IMR-90 (cell line): Measurements from ENCODE around the gene SPAG7. TPM values are rescaled to one million over a fixed set of nuclear protein-coding genes. Genes with fewer than 3 reads are reported as not detected.
A peak's percentile ranks its signal among the peaks of the same experiment; 100 is the strongest.

Source experiments
- ATAC-seq: fragments of 200-7000 bp; cut with Tn5 transposase; 2 replicates; pipeline ENCODE4 v1.9.1; 2020; ENCODE audit warnings: low read depth, mild to moderate bottlenecking, moderate library complexity
- BruUV-seq: library from RNA; stranded (reverse); fragments of 400-500 nt; replicated peaks from 2 replicates; lab custom pipeline; 2021; lab: Mats Ljungman, UMichigan
- CTCF ChIA-PET: fragments of 300-600 bp; formaldehyde crosslinking; extraction: SDS; loops from one replicate; lab custom pipeline; 2021; ENCODE audit warnings: antibody characterized with exemption; lab: Yijun Ruan, JAX
- POLR2A ChIA-PET: fragments of 300-600 bp; sonication (Branson Sonifier 250); formaldehyde crosslinking; loops from one replicate; lab custom pipeline; 2022; ENCODE audit warnings: antibody characterized with exemption; ENCODE audit not compliant: unreplicated experiment; lab: Charles Lee
- DNase-seq: peaks from one replicate; pipeline ENCODE4 v3.0.0; 2013
- H2AFZ ChIP-seq: replicated peaks from 2 replicates; pipeline ENCODE3; 2013; ENCODE audit warnings: low read length, mild to moderate bottlenecking; ENCODE audit not compliant: poor library complexity
- H2AK5ac ChIP-seq: 2 replicates; pipeline ENCODE4 v1.6.1; 2013; ENCODE audit warnings: low read depth, low read length, inconsistent platforms
- H2AK9ac ChIP-seq: replicated peaks from 2 replicates; pipeline ENCODE3; 2013; ENCODE audit warnings: mild to moderate bottlenecking, low read depth, low read length, moderate library complexity; ENCODE audit not compliant: poor library complexity
- H2BK120ac ChIP-seq: 2 replicates; pipeline ENCODE4 v1.6.1; 2013; ENCODE audit warnings: low read depth, low read length, inconsistent platforms
- H2BK15ac ChIP-seq: 3 replicates; pipeline ENCODE4 v1.6.1; 2013; ENCODE audit warnings: low read depth, low read length, inconsistent platforms
- H2BK20ac ChIP-seq: 2 replicates; pipeline ENCODE4 v1.6.1; 2013; ENCODE audit warnings: low read depth, mild to moderate bottlenecking, inconsistent platforms, low read length, moderate library complexity
- H2BK5ac ChIP-seq: 2 replicates; pipeline ENCODE4 v1.6.1; 2013; ENCODE audit warnings: mild to moderate bottlenecking, low read depth, low read length, inconsistent platforms; ENCODE audit not compliant: poor library complexity, severe bottlenecking
- H3K14ac ChIP-seq: replicated peaks from 2 replicates; pipeline ENCODE4 v1.6.1; 2013; ENCODE audit warnings: low read depth, low read length, inconsistent platforms
- H3K18ac ChIP-seq: 2 replicates; pipeline ENCODE4 v1.6.1; 2013; ENCODE audit warnings: low read depth, low read length, control low read depth
- H3K23ac ChIP-seq: 2 replicates; pipeline ENCODE4 v1.6.1; 2013; ENCODE audit warnings: low read depth, low read length, inconsistent platforms
- H3K27ac ChIP-seq: 2 replicates; pipeline ENCODE4 v1.5.1; 2013; ENCODE audit warnings: mild to moderate bottlenecking, control low read depth, low read length; ENCODE audit not compliant: insufficient read depth
- H3K27me3 ChIP-seq: 2 replicates; pipeline ENCODE4 v1.6.1; 2013; ENCODE audit warnings: low read length; ENCODE audit not compliant: control insufficient read depth, insufficient read depth
- H3K36me3 ChIP-seq: 2 replicates; pipeline ENCODE4 v1.6.1; 2013; ENCODE audit warnings: low read length, mixed read lengths; ENCODE audit not compliant: control insufficient read depth, insufficient read depth
- H3K4ac ChIP-seq: 2 replicates; pipeline ENCODE4 v1.6.1; 2013; ENCODE audit warnings: low read depth, low read length, inconsistent platforms
- H3K4me1 ChIP-seq: 2 replicates; pipeline ENCODE4 v1.6.1; 2013; ENCODE audit warnings: low read length, mixed read lengths; ENCODE audit not compliant: control insufficient read depth, insufficient read depth
- H3K4me2 ChIP-seq: 2 replicates; pipeline ENCODE4 v1.6.1; 2013; ENCODE audit warnings: low read depth, mild to moderate bottlenecking, control low read depth, low read length, moderate library complexity
- H3K4me3 ChIP-seq: 2 replicates; pipeline ENCODE4 v1.5.1; 2013; ENCODE audit warnings: low read depth, mild to moderate bottlenecking, control low read depth, low read length, moderate library complexity; ENCODE audit not compliant: insufficient read depth
- H3K56ac ChIP-seq: 2 replicates; pipeline ENCODE4 v1.6.1; 2013; ENCODE audit warnings: low read length, inconsistent platforms; ENCODE audit not compliant: insufficient read depth; ENCODE audit errors: extremely low read depth
- H3K79me1 ChIP-seq, 2 experiments: 2 replicates each; pipeline ENCODE4 v1.6.1; 2013; ENCODE audit warnings: low read length in 2 of 2, inconsistent platforms in 1 of 2, low read depth in 1 of 2
- H3K9ac ChIP-seq: 2 replicates; pipeline ENCODE4 v1.6.1; 2013; ENCODE audit warnings: low read depth, low read length, control low read depth
- H3K9me1 ChIP-seq: 2 replicates; pipeline ENCODE4 v1.6.1; 2013; ENCODE audit warnings: low read length, inconsistent platforms; ENCODE audit not compliant: insufficient read depth
- H3K9me3 ChIP-seq: 2 replicates; pipeline ENCODE4 v1.6.1; 2013; ENCODE audit warnings: low read length; ENCODE audit not compliant: control insufficient read depth, insufficient read depth
- H4K20me1 ChIP-seq: 2 replicates; pipeline ENCODE4 v1.6.1; 2013; ENCODE audit warnings: low read length, inconsistent platforms; ENCODE audit not compliant: insufficient read depth
- H4K5ac ChIP-seq: 2 replicates; pipeline ENCODE4 v1.6.1; 2013; ENCODE audit warnings: mild to moderate bottlenecking, low read depth, low read length, control low read depth
- H4K8ac ChIP-seq, 2 experiments: 2 replicates each; pipeline ENCODE4 v1.6.1; 2013; ENCODE audit warnings: low read depth in 2 of 2, low read length in 2 of 2, control low read depth in 1 of 2, inconsistent platforms in 1 of 2
- H4K91ac ChIP-seq: 2 replicates; pipeline ENCODE4 v1.6.1; 2013; ENCODE audit warnings: low read depth, low read length, inconsistent platforms; ENCODE audit not compliant: insufficient read depth
- BHLHE40 ChIP-seq: fragments of 150-350 bp; IDR thresholded peaks from 2 replicates; pipeline ENCODE4 v1.6.1; 2016; ENCODE audit warnings: mild to moderate bottlenecking, low read depth, low read length
- CEBPB ChIP-seq: IDR thresholded peaks from 2 replicates; pipeline ENCODE4 v1.6.1; 2012; ENCODE audit warnings: low read depth, low read length, improper control_type of control experiment
- CHD1 ChIP-seq: IDR thresholded peaks from 2 replicates; pipeline ENCODE4 v1.6.1; 2012; ENCODE audit warnings: low read depth, low read length, improper control_type of control experiment
- FOS ChIP-seq: fragments of 150-350 bp; IDR thresholded peaks from 2 replicates; pipeline ENCODE4 v1.6.1; 2016; ENCODE audit warnings: low read depth, low read length
- MAFK ChIP-seq: IDR thresholded peaks from 2 replicates; pipeline ENCODE4 v1.6.1; 2012; ENCODE audit warnings: low read depth, low read length, improper control_type of control experiment
- MAZ ChIP-seq: IDR thresholded peaks from 2 replicates; pipeline ENCODE4 v1.6.1; 2012; ENCODE audit warnings: low read depth, mild to moderate bottlenecking, low read length, improper control_type of control experiment, moderate library complexity, borderline replicate concordance
- MXI1 ChIP-seq: IDR thresholded peaks from 2 replicates; pipeline ENCODE4 v1.6.1; 2012; ENCODE audit warnings: low read depth, mild to moderate bottlenecking, low read length, moderate library complexity, borderline replicate concordance
- NFE2L2 ChIP-seq: fragments of 150-350 bp; IDR thresholded peaks from 2 replicates; pipeline ENCODE4 v1.6.1; 2016; ENCODE audit warnings: low read depth, mild to moderate bottlenecking, low read length
- POLR2A ChIP-seq: IDR thresholded peaks from 2 replicates; pipeline ENCODE4 v1.6.1; 2012; ENCODE audit warnings: mild to moderate bottlenecking, low read depth, low read length
- RAD21 ChIP-seq: IDR thresholded peaks from 2 replicates; pipeline ENCODE4 v1.6.1; 2012; ENCODE audit warnings: low read length, improper control_type of control experiment
- RCOR1 ChIP-seq: IDR thresholded peaks from 2 replicates; pipeline ENCODE4 v1.6.1; 2012; ENCODE audit warnings: mild to moderate bottlenecking, low read length, improper control_type of control experiment; ENCODE audit not compliant: insufficient replicate concordance
- SMC3 ChIP-seq: fragments of 150-350 bp; IDR thresholded peaks from 2 replicates; pipeline ENCODE4 v1.6.1; 2016; ENCODE audit warnings: low read depth, mild to moderate bottlenecking, antibody characterized with exemption, low read length, moderate library complexity
- WGBS, 2 experiments: methylation state at CpG; one replicate each; pipeline versions ENCODE4 v1.1.5 to v1.1.7; 2013; ENCODE audit warnings: missing lambda C conversion rate in 2 of 2; ENCODE audit not compliant: insufficient read length in 1 of 2; ENCODE audit errors: extremely low coverage in 2 of 2; 5-methylcytosine and 5-hydroxymethylcytosine counted together
- dilution Hi-C: fragments of 300-500 bp; cut with HindIII; formaldehyde crosslinking; loops from one replicate; pipeline ENCODE4 v1.14.3; 2018; ENCODE audit warnings: low sequenced_read_pairs; ENCODE audit not compliant: unreplicated experiment
- in situ Hi-C: fragments of 300-500 bp; cut with MboI; formaldehyde crosslinking; loops from 3 replicates; pipeline ENCODE4 v1.14.3; 2019; ENCODE audit warnings: low sequenced_read_pairs, inconsistent platforms, mixed read lengths
- intact Hi-C: fragments of 100-400 bp; cut with micrococcal nuclease; formaldehyde crosslinking; loops from 2 replicates; pipeline ENCODE4 v1.10.0; 2022
- polyA plus RNA-seq, 3 experiments: library from polyadenylated mRNA; depleted of rRNA; stranded (reverse); fragments of >200 nt; gene quantifications; 2 replicates each; pipeline ENCODE4 v1.2.3, GENCODE V29; 2012; ENCODE audit warnings: low replicate concordance in 1 of 3
- total RNA-seq: library from RNA; depleted of rRNA; stranded (reverse); fragments of >200 nt; gene quantifications from 2 replicates; pipeline ENCODE4 v1.2.3, GENCODE V29; 2012
- TF ChIP-seq, protein P1 (sequence below): conservative IDR thresholded peaks from 2 replicates; pipeline ENCODE4 v1.5.1; 2012; ENCODE audit warnings: mild to moderate bottlenecking, low read depth, low read length, improper control_type of control experiment
- TF ChIP-seq, protein P2 (sequence below): fragments of 150-350 bp; IDR thresholded peaks from 2 replicates; pipeline ENCODE4 v1.6.1; 2016; ENCODE audit warnings: low read depth, mild to moderate bottlenecking, low read length, moderate library complexity, borderline replicate concordance
- TF ChIP-seq, protein P3 (sequence below): fragments of 150-350 bp; IDR thresholded peaks from 2 replicates; pipeline ENCODE4 v1.6.1; 2017; ENCODE audit warnings: mild to moderate bottlenecking, antibody characterized with exemption, low read length, low read depth

Gene SPAG7
- total and polyA plus RNA-seq, 2 of the 4 experiments (the other 2 are of a cell fraction), result 50.2 to 108 TPM

DNA sequence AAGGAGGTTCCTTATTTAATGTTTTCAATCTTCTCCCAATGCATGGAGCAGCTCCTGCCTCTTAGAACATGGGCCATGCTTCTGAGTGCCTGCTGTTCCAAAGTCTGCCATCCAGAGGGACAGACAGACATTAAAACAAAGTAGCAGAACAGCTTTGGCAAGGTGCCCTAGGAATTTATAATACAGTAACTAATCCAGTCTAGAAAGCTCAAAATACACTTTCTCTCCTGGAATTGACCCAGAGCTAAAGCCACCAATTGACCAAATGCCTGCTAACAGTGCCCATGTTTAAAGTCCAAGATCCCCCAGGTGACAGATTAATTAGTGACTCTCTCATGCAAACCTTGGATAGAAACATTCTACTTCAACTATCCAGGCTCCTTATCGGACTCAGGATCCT, 53.6 kb downstream of the SPAG7 start:
- H3K79me1 ChIP-seq, result no peaks in the 10 kb centered on the region
- TF ChIP-seq CEBPB (no peak), FOS (no peak), MXI1 (no peak), RAD21 (no peak), CHD1 (no peak), POLR2A (no peak), RCOR1 (no peak), SMC3 (no peak), MAZ (no peak), MAFK (no peak), BHLHE40 (no peak), NFE2L2 (no peak)
- TF ChIP-seq, protein P1, sequence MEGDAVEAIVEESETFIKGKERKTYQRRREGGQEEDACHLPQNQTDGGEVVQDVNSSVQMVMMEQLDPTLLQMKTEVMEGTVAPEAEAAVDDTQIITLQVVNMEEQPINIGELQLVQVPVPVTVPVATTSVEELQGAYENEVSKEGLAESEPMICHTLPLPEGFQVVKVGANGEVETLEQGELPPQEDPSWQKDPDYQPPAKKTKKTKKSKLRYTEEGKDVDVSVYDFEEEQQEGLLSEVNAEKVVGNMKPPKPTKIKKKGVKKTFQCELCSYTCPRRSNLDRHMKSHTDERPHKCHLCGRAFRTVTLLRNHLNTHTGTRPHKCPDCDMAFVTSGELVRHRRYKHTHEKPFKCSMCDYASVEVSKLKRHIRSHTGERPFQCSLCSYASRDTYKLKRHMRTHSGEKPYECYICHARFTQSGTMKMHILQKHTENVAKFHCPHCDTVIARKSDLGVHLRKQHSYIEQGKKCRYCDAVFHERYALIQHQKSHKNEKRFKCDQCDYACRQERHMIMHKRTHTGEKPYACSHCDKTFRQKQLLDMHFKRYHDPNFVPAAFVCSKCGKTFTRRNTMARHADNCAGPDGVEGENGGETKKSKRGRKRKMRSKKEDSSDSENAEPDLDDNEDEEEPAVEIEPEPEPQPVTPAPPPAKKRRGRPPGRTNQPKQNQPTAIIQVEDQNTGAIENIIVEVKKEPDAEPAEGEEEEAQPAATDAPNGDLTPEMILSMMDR, result no peak
- TF ChIP-seq, protein P2, sequence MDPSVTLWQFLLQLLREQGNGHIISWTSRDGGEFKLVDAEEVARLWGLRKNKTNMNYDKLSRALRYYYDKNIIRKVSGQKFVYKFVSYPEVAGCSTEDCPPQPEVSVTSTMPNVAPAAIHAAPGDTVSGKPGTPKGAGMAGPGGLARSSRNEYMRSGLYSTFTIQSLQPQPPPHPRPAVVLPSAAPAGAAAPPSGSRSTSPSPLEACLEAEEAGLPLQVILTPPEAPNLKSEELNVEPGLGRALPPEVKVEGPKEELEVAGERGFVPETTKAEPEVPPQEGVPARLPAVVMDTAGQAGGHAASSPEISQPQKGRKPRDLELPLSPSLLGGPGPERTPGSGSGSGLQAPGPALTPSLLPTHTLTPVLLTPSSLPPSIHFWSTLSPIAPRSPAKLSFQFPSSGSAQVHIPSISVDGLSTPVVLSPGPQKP, result no peak
- TF ChIP-seq, protein P3, sequence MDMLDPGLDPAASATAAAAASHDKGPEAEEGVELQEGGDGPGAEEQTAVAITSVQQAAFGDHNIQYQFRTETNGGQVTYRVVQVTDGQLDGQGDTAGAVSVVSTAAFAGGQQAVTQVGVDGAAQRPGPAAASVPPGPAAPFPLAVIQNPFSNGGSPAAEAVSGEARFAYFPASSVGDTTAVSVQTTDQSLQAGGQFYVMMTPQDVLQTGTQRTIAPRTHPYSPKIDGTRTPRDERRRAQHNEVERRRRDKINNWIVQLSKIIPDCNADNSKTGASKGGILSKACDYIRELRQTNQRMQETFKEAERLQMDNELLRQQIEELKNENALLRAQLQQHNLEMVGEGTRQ, result no peak
- H3K18ac ChIP-seq, result no peak overlapping the region
- ChIA-PET POLR2A (interaction anchor here (0.6 kb wide), 1 partner anchor 21 kb away, joined by 14 read pairs; no protein-coding TSS in a partner anchor), CTCF (no interaction called here)
- dilution Hi-C loops, result no loop called here
- H2BK15ac ChIP-seq, result no peak overlapping the region
- H4K20me1 ChIP-seq, result no peaks in the 10 kb centered on the region
- H3K56ac ChIP-seq, result no peak overlapping the region
- no peak overlapping the region for H2BK20ac ChIP-seq
- DNase-seq (peak; percentile 19), ATAC-seq (no peak)
- in situ Hi-C loops, result loop anchor here (10.0 kb wide), 1 partner anchor 141 kb away; no protein-coding TSS in a partner anchor
- no peak overlapping the region for H3K4me2 ChIP-seq
- no peak overlapping the region for H4K91ac ChIP-seq
- H3K23ac ChIP-seq, result no peak overlapping the region
- H3K27ac ChIP-seq, result no peak overlapping the region
- H2BK5ac ChIP-seq, result no peak overlapping the region
- no peaks in the 10 kb centered on the region for H3K27me3 ChIP-seq
- no peaks in the 10 kb centered on the region for H3K9me3 ChIP-seq
- H4K8ac ChIP-seq, result no peak overlapping the region
- no peak overlapping the region for H4K5ac ChIP-seq
- intact Hi-C loops, result no loop called here
- BruUV-seq, result no TSS peak
- H3K9ac ChIP-seq, result no peak overlapping the region
- H3K4me1 ChIP-seq, result no peaks in the 10 kb centered on the region
- WGBS, 2 experiments, result no CpG with 5 or more reads among the region's 1 CpG
- H2BK120ac ChIP-seq, result no peak overlapping the region
- H2AK9ac ChIP-seq, result no peak overlapping the region
- H2AK5ac ChIP-seq, result no peak overlapping the region
- no peaks in the 10 kb centered on the region for H3K36me3 ChIP-seq
- no peak overlapping the region for H3K14ac ChIP-seq
- no peak overlapping the region for H3K4ac ChIP-seq
- H3K9me1 ChIP-seq, result no peaks in the 10 kb centered on the region
- H3K4me3 ChIP-seq, result no peak overlapping the region
- no peak overlapping the region for H2AFZ ChIP-seq
